GM21390 (cell line): ENCODE measurements around the gene OR5AU1.

ENCODE experiments used
- ATAC-seq: cut with Tn5 transposase; IDR thresholded peaks from one replicate; pipeline ENCODE4 v1.9.1; 2021; ENCODE audit not compliant: unreplicated experiment

The OR5AU1 gene

DNA sequence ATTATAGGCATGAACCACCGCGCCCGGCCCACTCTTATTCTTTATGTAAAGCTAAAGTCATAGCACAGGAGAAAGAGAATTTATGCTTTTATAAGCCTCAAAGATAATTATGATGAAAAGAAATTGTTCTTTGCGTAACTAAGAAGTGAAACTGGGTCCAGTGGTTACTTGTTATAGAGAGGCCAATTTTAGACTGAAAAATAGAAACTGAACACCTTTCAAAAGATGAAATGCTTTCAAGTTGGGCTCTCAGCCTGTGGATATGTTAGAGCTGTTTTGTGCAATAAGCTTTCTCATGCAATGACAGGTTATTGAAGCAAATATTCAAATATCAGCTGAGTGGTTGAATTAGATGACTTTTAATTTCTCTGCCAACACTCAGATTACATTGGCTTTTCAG, 47.1 kb downstream of the OR5AU1 start:
- ATAC-seq: no peak

DNA sequence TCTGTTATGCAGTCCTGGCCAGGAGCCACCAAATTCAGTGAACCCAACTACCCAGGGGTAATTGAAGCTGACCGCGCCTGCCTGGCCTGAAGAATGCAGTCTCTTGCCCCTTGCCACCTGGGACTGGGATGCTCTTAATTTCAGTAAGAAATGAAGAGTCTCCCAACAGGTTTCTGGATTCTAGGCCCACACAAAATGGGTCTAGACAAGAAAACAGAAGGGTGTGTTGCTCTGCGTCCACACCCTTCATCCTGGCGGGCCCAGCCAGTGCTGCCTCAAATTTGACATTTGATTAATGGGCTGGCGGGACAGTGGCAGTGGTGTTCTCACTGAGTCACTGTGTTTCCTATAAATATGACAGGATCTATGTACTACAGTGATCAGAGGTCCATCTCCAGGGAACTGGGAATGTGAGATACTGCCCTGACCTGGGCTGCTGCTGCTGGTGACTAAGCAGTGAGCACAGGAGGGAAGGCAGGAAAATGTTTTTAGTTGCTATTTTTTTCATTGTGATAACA, 48.5 kb downstream of the OR5AU1 start:
- ATAC-seq: no peak

DNA sequence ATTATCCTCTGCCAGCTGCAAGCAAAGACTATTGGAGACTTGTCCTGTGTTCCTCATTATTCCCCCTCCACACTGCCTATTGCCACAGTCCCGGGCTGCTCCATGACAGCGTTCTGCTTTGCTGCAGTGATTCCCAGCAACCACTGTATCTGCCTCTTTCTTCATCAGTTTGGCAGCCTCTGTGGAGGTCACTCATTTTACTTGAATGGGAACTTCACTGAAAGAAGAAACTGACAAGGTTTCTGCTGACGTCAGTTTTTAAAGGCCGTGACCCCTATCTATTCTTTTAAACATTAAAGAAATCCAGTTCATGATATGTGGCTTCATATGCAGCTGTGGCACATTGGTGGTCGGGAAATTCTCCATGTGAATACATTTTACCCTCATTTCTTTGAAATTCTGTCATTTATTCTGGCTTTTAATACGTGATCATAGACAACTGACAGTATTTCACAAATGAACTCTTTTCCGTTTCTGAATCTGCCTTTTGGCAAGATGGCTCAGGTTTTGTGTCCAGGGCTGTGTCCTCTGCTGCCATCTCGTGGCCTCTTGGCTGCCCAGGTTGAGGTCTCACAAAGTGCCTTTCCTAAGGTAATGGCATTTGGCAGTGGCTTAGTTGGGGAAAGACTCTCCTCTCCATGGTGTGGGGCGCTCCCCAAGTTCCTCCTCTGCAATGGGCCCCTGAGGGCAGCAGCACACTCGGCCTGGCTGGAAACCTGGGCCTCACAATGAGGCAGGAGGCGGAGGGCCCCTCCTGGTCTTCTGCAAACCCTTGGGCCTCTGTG, 49.2 kb downstream of the OR5AU1 start:
- no peak for ATAC-seq

DNA sequence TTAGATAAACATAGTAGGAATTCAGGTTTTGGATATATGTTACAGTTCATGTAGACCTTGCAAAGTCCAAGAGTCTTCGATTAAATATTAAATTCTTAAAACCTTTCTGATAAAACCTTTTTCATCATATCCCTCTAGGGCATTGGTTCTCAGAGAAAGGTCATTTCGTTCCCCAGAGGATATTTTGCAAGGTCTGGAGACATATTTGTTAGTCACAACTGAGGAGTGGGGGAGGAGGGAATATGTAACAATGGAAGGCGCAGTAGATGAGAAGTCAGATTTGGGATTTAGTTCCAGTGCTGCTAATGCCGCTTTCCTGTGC, 49.7 kb downstream of the OR5AU1 start:
- no peak for ATAC-seq

DNA sequence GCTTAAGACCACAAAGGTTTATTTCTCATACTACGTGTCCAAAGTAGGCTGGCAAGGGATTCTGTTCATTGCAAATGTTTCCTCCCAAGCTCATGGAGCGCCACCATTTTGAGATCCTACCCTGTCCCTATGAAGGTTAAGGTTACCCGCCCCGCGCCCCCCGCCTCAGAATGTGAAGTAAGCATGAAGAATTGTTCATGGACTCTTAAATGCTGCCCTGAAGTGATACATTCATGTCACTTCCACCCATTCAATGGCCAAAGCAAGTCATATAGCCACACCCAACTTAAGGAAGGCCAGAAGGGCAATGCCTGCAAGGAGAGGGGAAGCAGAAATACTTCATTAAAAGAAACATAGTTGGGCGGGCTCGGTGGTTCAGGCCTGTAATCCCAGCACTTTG, 50.8 kb downstream of the OR5AU1 start:
- ATAC-seq: no peak
